Measurements from ENCODE around the gene RAD51B. TPM values are rescaled to one million over a fixed set of nuclear protein-coding genes. Genes with fewer than 3 reads are reported as not detected.

The RAD51B gene
- total RNA-seq, 4 donors from 2014 or later: 8.9 to 30.3 (median 10.4) TPM

GRCh38 chr14:68137704-68138619 lies 318.4 kb downstream of the RAD51B start:
- ATAC-seq (ENCODE audit: low FRiP score): peak; percentile 77
- no peak for DNase-seq (ENCODE audit: low spot score)
- TF ChIP-seq CTCF (IDR thresholded peaks at IDR 0.05): no peak

- TF ChIP-seq CTCF (IDR thresholded peaks at IDR 0.05): no peak
- ATAC-seq (ENCODE audit: low FRiP score) (no peak), DNase-seq (ENCODE audit: low spot score) (no peak)
Measured at GRCh38 chr14:68139431-68140075, 320.0 kb downstream of the RAD51B start.

GRCh38 chr14:68140076-68140741 lies 320.6 kb downstream of the RAD51B start:
- DNase-seq (ENCODE audit: low spot score) (peak; percentile 25), ATAC-seq (ENCODE audit: low FRiP score) (peak; percentile 69)
- TF ChIP-seq CTCF (IDR thresholded peaks at IDR 0.05): no peak

GRCh38 chr14:68140806-68141205 lies 321.2 kb downstream of the RAD51B start:
- no peak for ATAC-seq (ENCODE audit: low FRiP score)
- TF ChIP-seq CTCF (IDR thresholded peaks at IDR 0.05): no peak
- DNase-seq (ENCODE audit: low spot score): no peak

- no peak for ATAC-seq (ENCODE audit: low FRiP score)
- TF ChIP-seq CTCF (IDR thresholded peaks at IDR 0.05): no peak
- DNase-seq (ENCODE audit: low spot score): no peak
Measured at GRCh38 chr14:68141281-68142088, 321.9 kb downstream of the RAD51B start.

- DNase-seq (ENCODE audit: low spot score) (peak; percentile 25), ATAC-seq (ENCODE audit: low FRiP score) (no peak)
- TF ChIP-seq CTCF (IDR thresholded peaks at IDR 0.05): no peak
Measured at GRCh38 chr14:68143341-68143841, 323.8 kb downstream of the RAD51B start.

Measured in omental fat pad (tissue), 4 donors.